Mesothelial cell of epicardium (in vitro differentiated cells): ENCODE results near the gene CREB3L1. TPM values are rescaled to one million over a fixed set of nuclear protein-coding genes. Genes with fewer than 3 reads are reported as not detected.
"Not testable (repeated sequence)": the region's sequence is repeated elsewhere in the genome, so short reads cannot be mapped to it uniquely, and the experiment has no call there.

Experiments used
- DNase-seq, 2 experiments: peaks; one replicate each; pipeline ENCODE4 v3.0.0; 2021; ENCODE audit warnings: low spot score in 2 of 2; ENCODE audit not compliant: unreplicated experiment in 2 of 2
- H3K27ac Mint-ChIP-seq: 2 replicates; pipeline ENCODE4 v1.8.0; 2021; ENCODE audit warnings: mixed read lengths
- H3K27me3 Mint-ChIP-seq: 2 replicates; pipeline ENCODE4 v1.8.0; 2021; ENCODE audit warnings: low read depth, mixed read lengths
- H3K36me3 Mint-ChIP-seq: 2 replicates; pipeline ENCODE4 v1.8.0; 2021; ENCODE audit warnings: mixed read lengths
- H3K4me1 Mint-ChIP-seq: 2 replicates; pipeline ENCODE4 v1.8.0; 2021; ENCODE audit warnings: mixed read lengths
- H3K4me3 Mint-ChIP-seq: 2 replicates; pipeline ENCODE4 v1.8.0; 2021; ENCODE audit warnings: mild to moderate bottlenecking, moderate library complexity, mixed read lengths
- H3K9me3 Mint-ChIP-seq: 2 replicates; pipeline ENCODE4 v1.8.0; 2021; ENCODE audit warnings: mixed read lengths
- CTCF ChIP-seq: fragments of 200-600 bp; sonication (generic); IDR thresholded peaks from one replicate; pipeline ENCODE4 v1.5.0; 2021; ENCODE audit warnings: antibody characterized with exemption; ENCODE audit not compliant: unreplicated experiment
- total RNA-seq: library from RNA; stranded (reverse); gene quantifications from 3 replicates; pipeline ENCODE4 v1.2.1, GENCODE V29; 2021

Gene CREB3L1
- total RNA-seq, 1 donor from 2014 or later, result 34.5 TPM

GRCh38 chr11:46256540-46257001 lies 20.9 kb upstream of the CREB3L1 start:
- DNase-seq, result no peak
- no peak overlapping the region for H3K4me3 Mint-ChIP-seq
- no peaks in the 10 kb centered on the region for H3K4me1 Mint-ChIP-seq
- H3K27ac Mint-ChIP-seq, result no peak overlapping the region
- no peaks in the 10 kb centered on the region for H3K36me3 Mint-ChIP-seq
- no peaks in the 10 kb centered on the region for H3K27me3 Mint-ChIP-seq
- no peaks in the 10 kb centered on the region for H3K9me3 Mint-ChIP-seq
- no peak for TF ChIP-seq CTCF

GRCh38 chr11:46259347-46259746 lies 18.1 kb upstream of the CREB3L1 start:
- not testable (repeated sequence) for H3K27ac Mint-ChIP-seq, DNase-seq, H3K4me3 Mint-ChIP-seq, H3K9me3 Mint-ChIP-seq, H3K4me1 Mint-ChIP-seq, H3K27me3 Mint-ChIP-seq, H3K36me3 Mint-ChIP-seq

- H3K4me3 Mint-ChIP-seq, result no peak overlapping the region
- no peaks in the 10 kb centered on the region for H3K9me3 Mint-ChIP-seq
- H3K4me1 Mint-ChIP-seq, result no peaks in the 10 kb centered on the region
- H3K36me3 Mint-ChIP-seq, result no peaks in the 10 kb centered on the region
- H3K27ac Mint-ChIP-seq, result no peak overlapping the region
- H3K27me3 Mint-ChIP-seq, result no peaks in the 10 kb centered on the region
- no peak for TF ChIP-seq CTCF
- no peak for DNase-seq
Measured at GRCh38 chr11:46259971-46260560, 17.4 kb upstream of the CREB3L1 start.

GRCh38 chr11:46263120-46263519 lies 14.3 kb upstream of the CREB3L1 start:
- Mint-ChIP-seq H3K36me3 (no peaks in the 10 kb centered on the region), H3K9me3 (no peaks in the 10 kb centered on the region), H3K27me3 (no peaks in the 10 kb centered on the region), H3K4me1 (no peaks in the 10 kb centered on the region), H3K27ac (no peak overlapping the region), H3K4me3 (no peak overlapping the region)
- TF ChIP-seq CTCF, result no peak
- no peak for DNase-seq

- no peak overlapping the region for H3K27ac Mint-ChIP-seq
- no peaks in the 10 kb centered on the region for H3K4me1 Mint-ChIP-seq
- H3K36me3 Mint-ChIP-seq, result no peaks in the 10 kb centered on the region
- DNase-seq, result no peak
- H3K9me3 Mint-ChIP-seq, result no peaks in the 10 kb centered on the region
- no peaks in the 10 kb centered on the region for H3K27me3 Mint-ChIP-seq
- TF ChIP-seq CTCF, result no peak
- no peak overlapping the region for H3K4me3 Mint-ChIP-seq
Measured at GRCh38 chr11:46264030-46264429, 13.4 kb upstream of the CREB3L1 start.

- H3K27ac Mint-ChIP-seq, result no peak overlapping the region
- H3K4me1 Mint-ChIP-seq, result no peaks in the 10 kb centered on the region
- no peak for DNase-seq
- no peaks in the 10 kb centered on the region for H3K27me3 Mint-ChIP-seq
- TF ChIP-seq CTCF, result no peak
- no peaks in the 10 kb centered on the region for H3K36me3 Mint-ChIP-seq
- no peak overlapping the region for H3K4me3 Mint-ChIP-seq
- H3K9me3 Mint-ChIP-seq, result no peaks in the 10 kb centered on the region
Measured at GRCh38 chr11:46264976-46265375, 12.5 kb upstream of the CREB3L1 start.
